HepG2 (cell line): Measurements from ENCODE around the gene STX4. TPM values are rescaled to one million over a fixed set of nuclear protein-coding genes. Genes with fewer than 3 reads are reported as not detected.

Experiments used
- ARHGAP35 ChIP-seq: sonication (generic); formaldehyde crosslinking; IDR thresholded peaks from 2 replicates; pipeline ENCODE4 v1.9.0; 2022; ENCODE audit warnings: mild to moderate bottlenecking, inconsistent platforms, moderate library complexity, missing genetic modification reagents, borderline replicate concordance
- ARNT ChIP-seq: fragments of 450-650 bp; IDR thresholded peaks from 2 replicates; pipeline ENCODE4 v1.6.1; 2017
- DPF2 ChIP-seq: sonication (generic); formaldehyde crosslinking; IDR thresholded peaks from 2 replicates; pipeline ENCODE4 v1.4.0; 2020; ENCODE audit warnings: mild to moderate bottlenecking, low read depth, missing genetic modification reagents, borderline replicate concordance
- ELF3 ChIP-seq: IDR thresholded peaks from 2 replicates; pipeline ENCODE4 v1.6.1; 2016; ENCODE audit warnings: missing genetic modification reagents, missing compliant biosample characterization
- ETV6 ChIP-seq: sonication (generic); formaldehyde crosslinking; conservative IDR thresholded peaks from 2 replicates; pipeline ENCODE4 v1.4.0; 2020; ENCODE audit warnings: missing genetic modification reagents
- FOSL1 ChIP-seq: sonication (generic); formaldehyde crosslinking; IDR thresholded peaks from 2 replicates; pipeline ENCODE4 v1.9.0; 2021; ENCODE audit warnings: missing genetic modification reagents, borderline replicate concordance
- FOXK1 ChIP-seq: sonication (generic); formaldehyde crosslinking; IDR thresholded peaks from 2 replicates; pipeline ENCODE4 v1.4.0; 2020; ENCODE audit warnings: low read depth, missing genetic modification reagents, borderline replicate concordance
- KDM5B ChIP-seq: sonication (generic); formaldehyde crosslinking; IDR thresholded peaks from 2 replicates; pipeline ENCODE4 v1.4.0; 2020; ENCODE audit warnings: missing genetic modification reagents, mild to moderate bottlenecking, borderline replicate concordance
- NCOA1 ChIP-seq: sonication (generic); formaldehyde crosslinking; IDR thresholded peaks from 2 replicates; pipeline ENCODE4 v1.9.0; 2021; ENCODE audit warnings: missing genetic modification reagents
- NFE2 ChIP-seq: sonication (generic); formaldehyde crosslinking; IDR thresholded peaks from 2 replicates; pipeline ENCODE4 v1.4.0; 2020; ENCODE audit warnings: missing genetic modification reagents
- PAWR ChIP-seq: sonication (generic); formaldehyde crosslinking; IDR thresholded peaks from 2 replicates; pipeline ENCODE4 v1.4.0; 2020; ENCODE audit warnings: missing genetic modification reagents, mild to moderate bottlenecking, borderline replicate concordance
- SALL2 ChIP-seq: sonication (generic); formaldehyde crosslinking; IDR thresholded peaks from 2 replicates; pipeline ENCODE4 v1.8.1; 2023; ENCODE audit warnings: mild to moderate bottlenecking, missing genetic modification reagents, inconsistent platforms
- SP140L ChIP-seq: sonication (generic); formaldehyde crosslinking; IDR thresholded peaks from 2 replicates; pipeline ENCODE4 v1.4.0; 2020; ENCODE audit warnings: missing genetic modification reagents, borderline replicate concordance
- TBL1XR1 ChIP-seq: fragments of 150-350 bp; IDR thresholded peaks from 2 replicates; pipeline ENCODE4 v1.6.1; 2014; ENCODE audit warnings: borderline replicate concordance, low read length; ENCODE audit not compliant: partially characterized antibody
- TEAD3 ChIP-seq: optimal IDR thresholded peaks from 2 replicates; pipeline ENCODE3; 2016; ENCODE audit warnings: borderline replicate concordance
- ZFP1 ChIP-seq: IDR thresholded peaks from 2 replicates; pipeline ENCODE4 v1.6.1; 2016
- ZNF205 ChIP-seq: IDR thresholded peaks from 2 replicates; pipeline ENCODE4 v1.6.1; 2018; ENCODE audit warnings: missing biosample characterization, missing genetic modification reagents
- ZNF253 ChIP-seq: sonication (generic); formaldehyde crosslinking; IDR thresholded peaks from 2 replicates; pipeline ENCODE4 v1.8.0; 2022; ENCODE audit warnings: mild to moderate bottlenecking, missing genetic modification reagents, borderline replicate concordance
- polyA plus RNA-seq, 8 experiments: library from polyadenylated mRNA; depleted of rRNA in 3 of 8; stranded (reverse) in 7 of 8; unstranded in 1 of 8; fragments of >200 nt; fragmentation: Illumina TruSeq in 4 of 8; extraction: Trizol in 4 of 8; gene quantifications; 2 replicates each; pipeline versions ENCODE4 v1.2.1 to v1.2.3, GENCODE V29; 2011 to 2016; ENCODE audit warnings: low read depth in 4 of 8, missing spikeins in 1 of 8, mixed read lengths in 1 of 8; ENCODE audit not compliant: insufficient read depth in 1 of 8
- total RNA-seq, 5 experiments: library from RNA; depleted of rRNA; stranded (reverse); fragments of >200 nt; fragmentation: Illumina TruSeq; extraction: Trizol; gene quantifications; 2 replicates each; pipeline ENCODE4 v1.2.3, GENCODE V29; 2016; ENCODE audit warnings: low read depth in 1 of 5
- TF ChIP-seq, protein P1 (sequence below): IDR thresholded peaks from 2 replicates; pipeline ENCODE4 v1.6.1; 2016; ENCODE audit warnings: low read depth, borderline replicate concordance
- TF ChIP-seq, protein P2 (sequence below): sonication (generic); formaldehyde crosslinking; IDR thresholded peaks from 2 replicates; pipeline ENCODE4 v1.4.0; 2020; ENCODE audit warnings: missing genetic modification reagents
- TF ChIP-seq, protein P3 (sequence below): sonication (generic); formaldehyde crosslinking; IDR thresholded peaks from 2 replicates; pipeline ENCODE4 v1.5.0; 2020; ENCODE audit warnings: missing genetic modification reagents
- TF ChIP-seq, protein P4 (sequence below): sonication (generic); formaldehyde crosslinking; IDR thresholded peaks from 2 replicates; pipeline ENCODE4 v1.8.1; 2023; ENCODE audit warnings: mild to moderate bottlenecking, missing genetic modification reagents, borderline replicate concordance
- TF ChIP-seq, protein P5 (sequence below): sonication (generic); formaldehyde crosslinking; IDR thresholded peaks from 2 replicates; pipeline ENCODE4 v1.9.0; 2021; ENCODE audit warnings: missing genetic modification reagents, mild to moderate bottlenecking, borderline replicate concordance

STX4 gene
- total and polyA plus RNA-seq, 2 of the 13 experiments (the other 11 are each of a cell fraction or from before 2014, with no cell fraction given) = 29.2 to 34.6 TPM

DNA sequence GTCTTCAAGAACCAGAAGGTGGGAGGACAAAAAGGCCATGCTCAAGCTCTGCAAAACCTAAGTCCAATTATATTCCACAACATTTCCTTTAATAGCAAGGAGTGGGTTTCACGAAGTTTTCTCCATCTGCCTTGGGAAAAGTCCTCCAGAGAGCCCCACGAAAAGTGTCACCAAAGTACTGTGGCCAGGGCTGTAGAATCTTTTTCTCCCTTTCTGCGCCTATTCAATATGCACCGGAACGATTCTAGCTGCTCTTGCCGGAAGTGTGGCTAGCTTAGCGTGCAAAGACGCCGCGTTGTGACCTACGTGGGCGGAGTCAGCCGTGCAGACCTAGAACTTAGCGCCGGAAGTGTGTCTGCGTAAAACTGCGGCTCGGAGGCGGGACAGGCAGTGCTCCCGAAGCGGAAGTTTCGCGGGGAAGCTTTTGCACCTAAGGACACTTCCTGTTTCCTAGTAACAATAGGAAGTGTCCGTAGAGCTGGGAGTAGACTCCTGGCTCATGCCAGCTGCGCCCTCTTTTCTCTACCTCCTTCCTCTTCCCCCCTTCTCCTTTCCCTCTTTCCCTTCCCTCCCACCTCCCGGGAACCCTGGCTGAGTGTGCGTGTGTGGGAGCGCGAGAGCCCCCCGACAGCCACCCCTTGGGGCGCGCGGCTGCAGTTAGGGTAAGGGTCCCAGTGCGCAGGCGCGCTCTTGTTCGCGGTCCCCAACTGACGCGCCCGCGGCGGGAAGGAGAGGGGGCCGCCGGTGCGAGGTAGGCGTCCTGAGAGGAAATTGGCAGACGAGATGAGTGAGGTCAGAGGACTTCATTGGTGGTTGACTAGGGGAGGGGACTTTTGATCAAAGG, 40.8 kb downstream of the STX4 start, which contains the start of the genes ZNF646 and ZNF668 (continued):
- TF ChIP-seq NCOA1 = no peak; the same call in 1 of the 2 replicates
- TF ChIP-seq ZNF205 = peak; percentile 94
- TF ChIP-seq, protein P1, sequence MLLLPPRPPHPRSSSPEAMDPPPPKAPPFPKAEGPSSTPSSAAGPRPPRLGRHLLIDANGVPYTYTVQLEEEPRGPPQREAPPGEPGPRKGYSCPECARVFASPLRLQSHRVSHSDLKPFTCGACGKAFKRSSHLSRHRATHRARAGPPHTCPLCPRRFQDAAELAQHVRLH = peak; percentile 79
- no peak for TF ChIP-seq PAWR (CRISPR knock-in tag)
- peak; percentile 68; the same call in 1 of the 2 replicates for TF ChIP-seq KDM5B (CRISPR knock-in tag)
- TF ChIP-seq, protein P2, sequence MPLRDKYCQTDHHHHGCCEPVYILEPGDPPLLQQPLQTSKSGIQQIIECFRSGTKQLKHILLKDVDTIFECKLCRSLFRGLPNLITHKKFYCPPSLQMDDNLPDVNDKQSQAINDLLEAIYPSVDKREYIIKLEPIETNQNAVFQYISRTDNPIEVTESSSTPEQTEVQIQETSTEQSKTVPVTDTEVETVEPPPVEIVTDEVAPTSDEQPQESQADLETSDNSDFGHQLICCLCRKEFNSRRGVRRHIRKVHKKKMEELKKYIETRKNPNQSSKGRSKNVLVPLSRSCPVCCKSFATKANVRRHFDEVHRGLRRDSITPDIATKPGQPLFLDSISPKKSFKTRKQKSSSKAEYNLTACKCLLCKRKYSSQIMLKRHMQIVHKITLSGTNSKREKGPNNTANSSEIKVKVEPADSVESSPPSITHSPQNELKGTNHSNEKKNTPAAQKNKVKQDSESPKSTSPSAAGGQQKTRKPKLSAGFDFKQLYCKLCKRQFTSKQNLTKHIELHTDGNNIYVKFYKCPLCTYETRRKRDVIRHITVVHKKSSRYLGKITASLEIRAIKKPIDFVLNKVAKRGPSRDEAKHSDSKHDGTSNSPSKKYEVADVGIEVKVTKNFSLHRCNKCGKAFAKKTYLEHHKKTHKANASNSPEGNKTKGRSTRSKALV (CRISPR knock-in tag) = peak; percentile 70; the same call in 1 of the 2 replicates
- TF ChIP-seq FOXK1 (CRISPR knock-in tag) = peak; percentile 98
- TF ChIP-seq DPF2 = 0 out of 2 replicates have a peak, but pooled peaks have one; percentile 14
- TF ChIP-seq TEAD3 (CRISPR knock-in tag) = peak; percentile 83
- TF ChIP-seq ARHGAP35 = peak; percentile 73
- peak; percentile 45 for TF ChIP-seq TBL1XR1
- TF ChIP-seq, protein P3, sequence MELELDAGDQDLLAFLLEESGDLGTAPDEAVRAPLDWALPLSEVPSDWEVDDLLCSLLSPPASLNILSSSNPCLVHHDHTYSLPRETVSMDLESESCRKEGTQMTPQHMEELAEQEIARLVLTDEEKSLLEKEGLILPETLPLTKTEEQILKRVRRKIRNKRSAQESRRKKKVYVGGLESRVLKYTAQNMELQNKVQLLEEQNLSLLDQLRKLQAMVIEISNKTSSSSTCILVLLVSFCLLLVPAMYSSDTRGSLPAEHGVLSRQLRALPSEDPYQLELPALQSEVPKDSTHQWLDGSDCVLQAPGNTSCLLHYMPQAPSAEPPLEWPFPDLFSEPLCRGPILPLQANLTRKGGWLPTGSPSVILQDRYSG = no peak
- TF ChIP-seq, protein P4, sequence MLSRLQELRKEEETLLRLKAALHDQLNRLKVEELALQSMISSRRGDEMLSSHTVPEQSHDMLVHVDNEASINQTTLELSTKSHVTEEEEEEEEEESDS (CRISPR knock-in tag) = peak; percentile 92; the same call in 1 of the 2 replicates
- TF ChIP-seq SALL2 (CRISPR knock-in tag) = peak; percentile 90; the same call in 1 of the 2 replicates
- peak; percentile 98 for TF ChIP-seq ELF3 (CRISPR knock-in tag)
- TF ChIP-seq NFE2 (CRISPR knock-in tag) = no peak
- TF ChIP-seq, protein P5, sequence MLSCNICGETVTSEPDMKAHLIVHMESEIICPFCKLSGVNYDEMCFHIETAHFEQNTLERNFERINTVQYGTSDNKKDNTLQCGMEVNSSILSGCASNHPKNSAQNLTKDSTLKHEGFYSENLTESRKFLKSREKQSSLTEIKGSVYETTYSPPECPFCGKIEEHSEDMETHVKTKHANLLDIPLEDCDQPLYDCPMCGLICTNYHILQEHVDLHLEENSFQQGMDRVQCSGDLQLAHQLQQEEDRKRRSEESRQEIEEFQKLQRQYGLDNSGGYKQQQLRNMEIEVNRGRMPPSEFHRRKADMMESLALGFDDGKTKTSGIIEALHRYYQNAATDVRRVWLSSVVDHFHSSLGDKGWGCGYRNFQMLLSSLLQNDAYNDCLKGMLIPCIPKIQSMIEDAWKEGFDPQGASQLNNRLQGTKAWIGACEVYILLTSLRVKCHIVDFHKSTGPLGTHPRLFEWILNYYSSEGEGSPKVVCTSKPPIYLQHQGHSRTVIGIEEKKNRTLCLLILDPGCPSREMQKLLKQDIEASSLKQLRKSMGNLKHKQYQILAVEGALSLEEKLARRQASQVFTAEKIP (CRISPR knock-in tag) = no peak
- TF ChIP-seq SP140L = no peak; the same call in 1 of the 2 replicates
- TF ChIP-seq ARNT = no peak
- TF ChIP-seq ZFP1 = 0 out of 2 replicates have a peak, but pooled peaks have one; percentile 57
- peak; percentile 83; the same call in 1 of the 2 replicates for TF ChIP-seq ETV6 (CRISPR knock-in tag)
- no peak for TF ChIP-seq FOSL1 (CRISPR knock-in tag)
- no peak; the same call in 1 of the 2 replicates for TF ChIP-seq ZNF253 (CRISPR knock-in tag)
